Lower leg skin (tissue), 4 donors: ENCODE measurements around the gene COL17A1. TPM values are rescaled to one million over a fixed set of nuclear protein-coding genes. Genes with fewer than 3 reads are reported as not detected.

Source experiments
- DNase-seq, 2 donors: peaks; one replicate each; pipeline ENCODE4 v3.0.0-alpha.2; 2019; ENCODE audit warnings: low spot score in 2 of 2
- H3K4me3 ChIP-seq: fragments of 200-600 bp; sonication (generic); 2 replicates; pipeline ENCODE4 v1.5.1; 2017; ENCODE audit warnings: mild to moderate bottlenecking, low read depth; ENCODE audit not compliant: poor library complexity, severe bottlenecking
- CTCF ChIP-seq, 3 donors: fragments of 450-650 bp; IDR thresholded peaks; one replicate each; pipeline ENCODE4 v1.5.1; 2016; ENCODE audit warnings: antibody characterized with exemption in 3 of 3, mild to moderate bottlenecking in 3 of 3, moderate library complexity in 2 of 3
- POLR2A ChIP-seq, 2 donors: fragments of 450-650 bp; IDR thresholded peaks; one replicate each; pipeline ENCODE4 v1.6.1; 2016 to 2017; ENCODE audit warnings: antibody characterized with exemption in 2 of 2, mild to moderate bottlenecking in 1 of 2, moderate library complexity in 1 of 2
- WGBS, 2 donors: methylation state at CpG; one replicate each; pipeline ENCODE4 v1.1.5; 2018; 5-methylcytosine and 5-hydroxymethylcytosine counted together
- intact Hi-C: fragments of 100-400 bp; cut with DNase I; formaldehyde crosslinking; loops from one replicate; pipeline ENCODE4 v1.15.0; 2023; ENCODE audit warnings: low total_unique reads
- total RNA-seq, 4 donors: library from RNA; depleted of rRNA; stranded (reverse); fragments of >200 nt; gene quantifications; one replicate each; pipeline ENCODE4 v1.1.0, GENCODE V29; 2016

COL17A1 gene
- total RNA-seq, 4 donors from 2014 or later = 653 to 1,410 (median 857) TPM

- no peak overlapping the region for H3K4me3 ChIP-seq
- intact Hi-C loops = no loop called here
- TF ChIP-seq POLR2A (IDR thresholded peaks at IDR 0.05) (no peak), CTCF (IDR thresholded peaks at IDR 0.05) (no peak)
- 39 to 62% methylated on average over 1 of the region's 1 CpG for WGBS, 2 donors
- DNase-seq = no peak
These were observed 18.3 kb upstream of the COL17A1 start for GRCh38 chr10:104103956-104104355.

- DNase-seq = no peak
- WGBS, 2 donors = 83 to 88% methylated on average over 1 of the region's 1 CpG
- H3K4me3 ChIP-seq = no peak overlapping the region
- no peak for TF ChIP-seq POLR2A (IDR thresholded peaks at IDR 0.05)
- TF ChIP-seq CTCF (IDR thresholded peaks at IDR 0.05) = no peak
- intact Hi-C loops = no loop called here
These were observed 16.2 kb upstream of the COL17A1 start for GRCh38 chr10:104101902-104102301.

- 0% methylated on average over 1 of the region's 1 CpG for WGBS, 2 donors
- intact Hi-C loops = no loop called here
- H3K4me3 ChIP-seq = no peak overlapping the region
- no peak for DNase-seq
- TF ChIP-seq POLR2A (IDR thresholded peaks at IDR 0.05) (no peak), CTCF (IDR thresholded peaks at IDR 0.05) (no peak)
These were observed 15.1 kb upstream of the COL17A1 start for GRCh38 chr10:104100795-104101194.

- intact Hi-C loops = no loop called here
- TF ChIP-seq POLR2A (IDR thresholded peaks at IDR 0.05) (no peak), CTCF (IDR thresholded peaks at IDR 0.05) (no peak)
- H3K4me3 ChIP-seq = no peak overlapping the region
- no peak for DNase-seq
These were observed 14.3 kb upstream of the COL17A1 start for GRCh38 chr10:104099941-104100340.

GRCh38 chr10:104099269-104099668 lies 13.6 kb upstream of the COL17A1 start:
- intact Hi-C loops = no loop called here
- no peak for DNase-seq
- no peak overlapping the region for H3K4me3 ChIP-seq
- no peak for TF ChIP-seq CTCF (IDR thresholded peaks at IDR 0.05)
- no peak for TF ChIP-seq POLR2A (IDR thresholded peaks at IDR 0.05)
- WGBS, 2 donors = 62 to 84% methylated on average over 3 of the region's 3 CpGs

GRCh38 chr10:104098358-104098925 lies 12.8 kb upstream of the COL17A1 start:
- intact Hi-C loops = no loop called here
- 95 to 96% methylated on average over 4 of the region's 4 CpGs for WGBS, 2 donors
- TF ChIP-seq CTCF (IDR thresholded peaks at IDR 0.05) (no peak), POLR2A (IDR thresholded peaks at IDR 0.05) (no peak)
- no peak overlapping the region for H3K4me3 ChIP-seq
- no peak for DNase-seq
